ENCODE data around the gene TRIM17.

TRIM17 gene

DNA sequence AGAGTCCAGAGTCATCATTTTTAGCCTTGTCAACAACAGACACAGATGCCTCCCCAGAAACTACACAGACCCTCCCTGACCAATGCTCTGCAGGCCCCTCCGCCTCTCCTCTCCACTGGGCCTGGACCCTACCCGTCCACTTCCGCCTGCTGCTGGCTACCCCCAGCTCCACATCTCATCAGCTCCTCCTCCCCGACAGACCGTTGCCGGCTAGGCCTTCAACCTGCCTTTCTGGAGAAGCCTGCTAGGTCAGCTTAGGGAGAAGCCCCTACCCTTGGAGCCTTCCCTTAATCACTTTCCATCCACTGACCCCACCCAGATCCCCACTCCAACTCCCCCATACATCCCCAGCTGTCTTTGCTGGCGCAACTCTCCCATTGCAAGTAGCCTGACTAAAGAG, 1.4 kb downstream of the TRIM17 start:
- no peak for DNase-seq

DNA sequence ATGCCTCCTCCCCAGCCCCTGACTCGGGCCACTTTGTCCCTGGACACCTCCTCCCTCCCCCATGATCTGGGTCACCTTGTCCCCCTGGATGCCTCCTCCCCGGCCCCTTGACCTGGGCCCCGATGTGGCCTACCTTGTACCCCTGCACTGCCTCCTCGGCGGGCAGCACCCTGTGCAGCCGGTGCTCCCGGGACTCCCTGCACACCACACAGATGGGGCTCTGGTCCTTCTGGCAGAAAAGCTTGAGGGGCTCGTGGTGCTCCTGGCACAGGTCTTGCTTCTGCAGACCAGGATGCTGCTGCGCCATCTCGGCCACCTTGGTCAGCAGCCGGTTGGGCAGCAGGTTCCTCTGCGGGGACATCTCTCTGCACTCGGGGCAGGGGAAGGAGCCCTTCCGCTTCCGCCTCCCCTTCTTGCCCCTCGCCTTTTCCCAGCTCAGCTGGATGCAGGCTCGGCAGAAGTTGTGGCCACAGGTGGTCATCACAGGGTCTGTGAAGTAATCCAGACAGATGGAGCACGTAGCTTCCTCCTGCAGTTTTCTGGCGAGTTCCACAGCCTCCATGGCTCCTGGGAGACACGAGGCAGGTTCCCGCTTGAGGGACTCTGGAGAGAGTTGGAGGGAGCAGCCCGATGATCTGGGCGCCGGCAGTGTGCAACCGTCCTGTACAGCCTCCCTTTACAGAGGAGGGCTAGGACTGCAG, 2.0 kb downstream of the TRIM17 start:
- no peak for DNase-seq

DNA sequence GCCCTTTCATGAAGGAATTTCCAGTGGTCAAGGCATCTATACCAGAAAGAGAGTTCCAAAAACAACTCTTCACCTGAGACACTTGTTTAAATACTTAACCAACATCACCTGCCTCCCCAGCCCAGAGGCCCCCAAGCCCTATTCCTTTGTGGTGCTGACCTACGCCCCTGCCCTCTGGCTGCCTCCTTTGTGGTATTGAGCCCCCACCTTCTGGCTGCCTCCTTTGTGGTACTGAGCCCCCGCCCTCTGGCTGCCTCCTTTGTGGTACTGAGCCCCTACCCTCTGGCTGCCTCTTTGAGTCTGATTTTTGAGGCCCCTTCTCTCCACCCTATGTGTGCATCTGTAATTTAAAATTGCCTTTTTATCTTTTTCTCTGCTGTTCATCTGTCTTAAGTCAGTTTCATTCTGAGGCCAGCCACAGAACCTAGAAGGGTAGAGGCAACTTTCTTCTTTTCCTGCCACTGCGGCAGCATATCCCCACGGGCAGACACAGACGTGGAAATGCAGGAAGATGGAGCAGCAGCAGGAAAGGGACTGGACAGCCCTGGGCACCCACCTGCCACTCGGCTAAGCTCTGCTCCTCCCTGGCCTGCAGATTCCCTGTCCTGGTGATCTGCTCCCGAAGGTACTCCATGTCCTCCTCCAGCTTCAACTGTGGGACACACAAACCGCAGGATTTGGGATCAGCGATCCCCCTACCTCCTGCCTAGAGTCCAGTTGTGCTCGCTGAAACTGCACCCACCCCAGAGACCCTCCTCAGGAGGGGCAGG, 3.2 kb downstream of the TRIM17 start:
- DNase-seq: no peak

DNA sequence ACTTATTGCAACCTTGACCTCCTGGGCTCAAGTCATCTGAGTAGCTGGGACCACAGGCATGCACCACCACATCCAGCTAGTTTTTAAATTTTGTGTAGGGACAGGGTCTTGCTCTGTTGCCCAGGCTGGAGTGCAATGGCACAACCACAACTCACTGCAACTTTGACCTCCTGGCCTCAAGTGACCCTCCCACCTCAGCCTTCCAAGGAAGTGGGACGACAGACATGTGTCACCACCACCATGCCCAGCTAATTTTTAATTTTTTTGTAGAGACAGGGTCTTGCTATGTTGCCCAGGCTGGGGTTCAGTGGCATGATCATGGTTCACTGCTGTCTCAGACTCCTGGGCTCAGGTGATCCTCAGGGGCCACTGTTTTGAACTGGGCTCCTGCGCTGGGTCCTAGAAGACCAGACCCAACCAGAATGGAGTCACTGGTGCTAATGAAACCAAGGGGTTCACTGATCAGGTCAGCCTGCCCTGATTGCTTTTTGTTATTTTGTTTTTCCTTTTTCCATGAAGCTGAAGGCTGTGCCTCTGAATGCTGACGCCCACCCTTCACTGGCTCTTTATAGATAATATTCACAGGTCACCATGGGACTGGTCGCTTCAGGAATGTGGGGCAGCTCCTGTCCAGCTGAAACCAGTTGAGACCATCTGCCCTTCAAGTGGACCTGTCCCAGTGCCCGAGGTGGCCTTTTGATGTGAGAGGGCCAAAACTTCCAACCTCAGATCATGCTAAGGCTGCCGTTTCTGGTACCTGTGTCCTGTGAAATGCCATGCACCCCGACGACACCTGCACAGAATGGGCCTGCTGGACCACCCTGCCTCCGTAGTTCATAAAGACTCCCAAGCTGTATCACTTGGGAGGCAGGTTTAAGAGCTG, 4.9 kb downstream of the TRIM17 start:
- DNase-seq: no peak

DNA sequence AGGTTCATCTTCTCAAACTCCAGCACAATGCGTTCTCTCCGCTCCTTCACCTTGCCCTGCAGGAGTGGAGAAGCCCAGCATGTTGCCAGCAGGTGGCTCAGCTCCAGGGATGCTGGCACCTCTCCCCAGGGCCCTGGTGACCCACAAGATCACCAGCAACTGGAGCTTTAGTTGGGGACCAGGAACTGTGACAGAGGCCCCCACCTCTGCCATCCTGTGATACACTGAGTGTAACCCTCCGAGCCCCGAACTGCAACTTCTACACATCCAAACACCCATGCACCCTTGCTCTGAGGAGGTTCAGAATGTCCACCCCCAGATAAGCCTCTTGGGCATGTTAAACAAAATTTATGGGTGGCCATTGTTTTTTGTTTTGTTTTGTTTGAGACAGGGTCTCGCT, 5.5 kb downstream of the TRIM17 start:
- no peak for DNase-seq

DNA sequence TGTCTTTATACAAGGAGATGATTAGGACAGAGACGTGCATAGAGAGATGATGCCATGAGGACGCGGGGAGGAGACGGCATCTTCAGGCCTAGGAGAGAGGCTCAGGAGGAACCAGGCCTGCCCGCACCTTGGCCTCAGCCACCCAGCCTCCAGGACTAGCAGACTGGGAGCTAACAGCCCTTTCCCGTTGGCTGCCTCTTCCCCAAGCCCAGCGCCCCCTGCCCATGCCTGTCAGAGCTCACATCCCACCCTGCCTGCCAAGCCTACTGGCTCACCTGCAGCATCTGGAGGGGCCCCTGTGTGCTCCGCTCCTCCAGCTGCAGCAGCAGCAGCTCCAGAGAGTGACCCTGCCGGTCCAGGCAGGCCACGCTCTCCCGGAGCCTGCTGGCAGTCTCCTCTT, 6.0 kb downstream of the TRIM17 start:
- no peak for DNase-seq

DNA sequence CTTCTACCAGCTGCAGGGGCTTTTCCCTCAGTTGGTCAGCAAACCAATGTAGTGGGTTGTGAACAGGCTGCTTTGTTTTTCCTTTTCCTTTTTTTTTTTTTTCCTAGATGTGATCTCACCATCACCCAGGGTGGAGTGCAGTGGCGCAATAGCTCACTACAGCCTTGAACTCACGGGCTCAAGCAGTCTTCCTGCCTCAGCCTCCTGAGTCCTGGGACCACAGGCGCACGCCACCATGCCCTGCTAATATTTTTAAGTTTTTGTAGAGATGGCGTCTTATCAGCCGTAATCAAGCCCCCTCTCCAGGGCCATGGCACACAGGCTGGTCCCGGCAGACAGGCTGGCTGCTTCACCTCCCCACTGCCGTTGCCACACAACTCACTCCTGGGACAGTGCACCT, 6.6 kb downstream of the TRIM17 start:
- DNase-seq: no peak

DNA sequence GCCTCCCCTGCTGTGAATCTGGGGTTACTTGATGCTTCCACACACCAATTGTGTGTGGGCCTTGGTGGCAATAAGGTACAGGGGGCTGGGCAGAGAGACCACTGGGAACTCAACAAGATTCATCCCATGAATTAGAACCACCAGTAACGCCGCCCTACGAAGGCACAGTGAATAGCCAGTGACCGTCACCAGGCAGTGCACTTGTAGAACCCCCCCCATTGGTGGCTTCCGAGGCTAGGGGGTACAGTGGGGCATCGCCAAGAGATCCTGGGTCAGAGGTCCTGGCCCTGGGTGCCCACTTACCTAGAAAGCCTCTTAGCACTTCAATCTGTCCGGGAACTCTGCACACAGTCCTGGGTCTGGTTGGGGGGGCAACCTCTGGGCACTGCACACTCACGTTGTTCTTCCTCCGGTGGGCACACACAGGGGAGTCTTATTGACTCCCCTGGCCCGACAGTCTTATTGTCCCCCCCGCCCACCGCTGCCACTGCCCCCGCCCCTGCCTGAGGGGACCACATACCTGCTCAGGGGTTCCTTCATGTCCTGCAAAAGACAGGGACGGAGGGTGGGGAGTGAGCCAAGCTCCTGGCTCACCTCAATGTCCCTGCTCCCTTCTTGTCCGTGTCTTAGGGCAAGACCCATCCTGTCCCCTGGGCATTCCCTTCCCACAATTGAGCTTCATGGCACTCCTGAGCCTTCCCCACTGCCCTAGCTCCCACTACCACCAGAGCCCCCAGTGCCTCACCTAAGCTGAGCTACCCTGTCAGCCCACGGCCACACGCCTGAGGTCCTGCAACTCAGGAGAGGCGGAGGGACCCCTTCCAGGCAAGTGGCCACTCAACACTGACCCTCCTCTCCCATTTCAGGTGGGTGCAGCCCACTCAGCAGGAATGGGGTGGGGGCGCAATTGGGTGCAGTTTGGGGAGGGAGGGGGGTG, 7.5 kb downstream of the TRIM17 start:
- DNase-seq: no peak

DNA sequence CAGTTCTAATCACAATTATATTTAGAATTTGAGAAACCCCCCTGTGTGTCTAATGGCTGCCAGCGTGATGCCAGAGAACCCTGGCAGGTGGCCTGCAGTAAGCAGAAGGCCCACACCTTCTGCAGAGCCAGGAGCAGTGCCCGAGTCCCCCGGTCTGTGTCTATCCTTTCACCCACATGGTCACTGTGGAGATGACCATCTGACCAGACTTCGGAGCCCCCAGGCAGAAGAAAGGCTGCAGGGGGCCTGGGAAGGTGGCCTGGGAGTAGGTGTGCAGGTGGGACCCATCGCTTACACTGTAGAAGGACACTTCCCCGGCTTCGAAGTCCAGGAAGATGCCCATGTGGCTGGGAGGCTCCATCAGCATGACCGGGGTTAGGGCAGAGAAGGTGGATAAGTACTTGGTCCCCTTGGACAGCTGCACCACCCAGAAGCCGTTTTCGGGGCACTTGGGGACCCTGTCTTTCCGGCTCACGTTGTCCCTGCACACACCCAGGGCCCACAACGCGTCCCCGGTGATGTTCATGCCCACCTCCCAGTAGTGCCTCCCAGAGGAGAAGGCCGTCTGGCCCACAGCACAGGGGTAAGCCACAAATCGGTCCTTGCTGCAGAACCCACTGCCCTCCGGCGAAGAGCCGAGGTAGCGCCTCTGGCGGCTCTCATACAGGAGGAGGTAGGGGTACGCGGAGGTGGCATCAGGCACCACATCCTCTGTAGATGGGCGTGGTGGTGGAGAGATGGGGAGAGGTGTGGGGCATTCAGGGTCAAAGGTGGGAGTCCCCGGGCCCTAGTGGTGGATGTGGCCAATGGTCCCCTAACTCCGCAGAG, 8.4 kb downstream of the TRIM17 start:
- no peak for DNase-seq

DNA sequence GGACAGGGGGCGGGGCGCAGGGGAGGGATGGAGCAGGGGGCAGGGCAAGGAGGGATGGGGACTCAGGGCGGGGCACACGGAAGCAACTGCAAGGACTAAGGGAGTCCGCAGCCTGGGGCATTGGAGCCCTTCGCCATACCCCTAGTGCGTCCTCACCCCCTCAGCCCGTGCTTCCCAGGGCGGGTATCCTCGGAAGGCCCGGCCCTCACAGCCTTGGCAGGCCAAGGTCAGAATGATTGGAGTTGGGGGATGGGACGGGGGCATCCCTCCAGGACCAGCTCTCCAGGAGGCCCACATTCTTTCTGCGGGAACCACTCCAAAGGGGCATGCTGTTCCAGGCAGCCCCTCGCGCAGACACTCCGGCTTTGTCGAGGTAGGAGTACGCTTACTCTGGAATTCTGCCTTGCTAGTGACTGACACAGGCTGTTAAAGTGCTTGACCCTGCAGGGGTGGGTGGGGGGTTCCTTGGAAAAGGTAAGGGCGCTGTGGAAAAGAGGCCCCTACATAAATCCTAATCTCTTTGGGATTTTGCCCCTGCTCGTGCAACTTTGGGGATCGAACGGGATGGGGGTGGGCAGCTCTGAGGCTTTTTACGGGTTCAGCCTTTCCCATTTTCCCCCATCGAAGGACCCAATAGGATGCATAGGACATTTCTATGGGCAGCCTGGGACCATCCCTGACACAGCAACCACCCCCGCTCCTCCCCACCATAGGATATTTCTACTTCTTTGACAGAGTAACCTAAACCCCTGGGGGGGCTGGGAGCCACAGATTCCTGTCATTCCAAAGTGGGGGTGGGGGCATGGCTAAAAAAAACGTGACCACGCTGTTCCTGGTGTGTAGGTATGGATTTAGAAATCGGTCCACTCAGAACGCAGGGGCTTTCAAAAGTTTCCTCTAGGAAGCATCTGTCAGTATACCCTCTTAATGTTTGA, 9.3 kb downstream of the TRIM17 start:
- no peak for DNase-seq

DNA sequence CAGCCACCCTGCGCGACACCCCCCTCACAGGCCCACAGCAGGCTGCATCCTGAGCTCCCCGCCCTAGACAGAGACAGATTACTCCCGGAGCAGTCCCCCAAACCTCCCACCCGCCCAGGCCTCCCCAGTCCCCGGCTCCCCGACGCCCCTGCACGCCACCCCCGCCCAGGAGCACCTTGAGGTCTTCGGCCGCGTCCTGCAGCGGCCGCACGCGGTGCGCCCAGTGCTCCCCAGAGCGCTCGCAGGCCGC, 10.8 kb downstream of the TRIM17 start:
- no peak for DNase-seq

DNA sequence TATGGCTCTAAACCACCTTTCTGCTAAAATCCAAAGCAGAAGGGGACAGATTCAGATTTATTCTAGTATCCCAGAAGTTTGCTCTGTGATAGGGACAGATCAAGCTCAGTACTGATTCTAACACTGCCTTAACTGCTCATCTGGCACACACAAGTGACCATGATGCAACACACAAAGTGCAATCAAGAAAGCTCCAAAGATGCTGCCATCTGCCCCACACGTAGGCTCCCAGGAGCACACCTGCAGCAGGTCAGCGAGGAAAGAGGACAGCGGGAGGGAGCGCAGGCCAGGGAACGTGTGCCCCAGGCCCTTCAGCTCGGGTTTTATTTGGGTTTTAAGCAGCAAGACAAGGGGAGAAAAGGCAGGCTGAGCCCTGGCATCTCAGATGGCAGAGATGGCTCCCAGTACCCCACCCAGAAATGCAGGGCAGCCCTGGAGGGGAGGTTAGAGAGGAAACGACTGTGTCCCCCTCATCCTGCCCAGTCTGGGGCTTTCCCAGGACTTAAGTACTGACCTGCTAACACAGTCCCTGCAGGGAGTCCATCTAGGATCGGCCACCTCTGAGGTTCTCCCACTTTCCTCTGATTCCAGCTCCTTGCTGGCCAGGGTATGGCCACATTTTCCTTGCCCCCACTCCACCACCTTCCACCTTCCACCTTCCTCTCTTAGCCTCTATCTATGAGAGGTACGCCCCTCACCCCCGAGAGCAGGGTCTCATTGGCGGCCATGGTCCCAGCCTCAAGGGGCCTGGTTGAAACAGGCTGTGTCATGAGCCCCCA, 11.3 kb downstream of the TRIM17 start:
- DNase-seq: no peak

DNA sequence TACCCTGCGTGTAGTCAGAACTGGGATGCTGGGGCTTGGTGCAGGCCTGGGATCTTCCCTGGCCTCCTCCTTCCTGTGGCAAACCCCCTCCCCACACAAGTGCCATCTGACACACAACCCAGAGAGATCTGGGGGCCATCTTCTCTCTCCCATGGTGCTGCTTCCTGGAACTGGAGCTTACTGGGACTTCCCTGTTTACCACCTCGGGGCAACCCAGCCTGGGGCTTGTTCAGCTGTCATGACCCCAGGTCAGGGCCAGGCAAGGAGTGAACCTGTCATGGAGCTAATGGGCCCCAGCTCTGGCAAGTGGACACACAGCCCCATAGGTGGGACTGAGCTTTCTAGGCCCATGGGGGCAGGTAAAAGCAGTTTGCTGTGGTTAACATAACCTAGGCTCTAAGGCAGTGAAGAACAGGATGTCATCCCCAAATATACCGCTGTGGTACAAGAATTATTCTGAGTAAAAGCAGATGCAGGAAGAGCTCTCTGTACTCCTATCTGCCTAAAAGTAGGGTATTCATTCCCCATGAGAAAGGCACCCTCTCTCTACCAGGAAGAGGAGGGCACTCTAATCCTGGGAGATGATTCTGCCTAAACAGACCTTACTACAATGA, 12.4 kb downstream of the TRIM17 start:
- no peak for DNase-seq

DNA sequence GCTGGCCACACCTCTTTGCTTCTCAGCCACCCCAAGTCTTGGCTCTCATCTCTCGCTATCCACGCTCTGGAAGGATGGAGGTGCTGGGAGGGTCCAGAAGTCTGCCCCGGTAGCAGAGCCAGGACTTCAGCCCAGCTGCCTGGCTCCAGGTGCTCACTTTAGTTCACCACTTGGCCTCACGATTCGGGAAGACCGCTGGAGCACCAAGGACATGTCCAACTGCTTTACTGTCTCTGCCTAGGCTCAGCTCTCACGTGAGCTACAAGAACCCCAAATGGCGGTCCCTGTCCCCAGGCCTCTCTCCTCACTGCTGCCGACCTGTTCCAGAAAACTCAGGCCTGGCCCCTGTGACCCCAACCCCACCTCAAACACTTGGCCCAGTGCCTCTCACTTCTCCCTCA, 13.4 kb downstream of the TRIM17 start:
- no peak for DNase-seq

DNA sequence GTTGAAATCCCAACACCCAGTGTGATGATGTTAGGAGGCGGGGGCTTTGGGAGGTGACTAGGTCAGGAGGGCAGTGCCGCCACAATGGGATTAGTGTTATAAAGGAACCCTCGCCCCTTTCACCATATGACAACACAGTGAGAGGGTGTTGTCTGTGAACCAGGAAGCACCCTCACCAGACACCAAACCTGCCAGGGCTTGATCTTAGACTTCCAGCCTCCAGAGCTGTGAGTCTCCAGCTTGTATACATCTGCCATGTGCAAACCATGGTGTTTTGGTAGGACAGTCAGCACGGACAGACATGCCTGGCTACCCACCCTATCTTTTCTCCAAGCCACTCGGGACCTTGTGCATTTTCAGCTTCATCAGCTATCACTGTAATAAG, 14.0 kb downstream of the TRIM17 start:
- DNase-seq: no peak

DNA sequence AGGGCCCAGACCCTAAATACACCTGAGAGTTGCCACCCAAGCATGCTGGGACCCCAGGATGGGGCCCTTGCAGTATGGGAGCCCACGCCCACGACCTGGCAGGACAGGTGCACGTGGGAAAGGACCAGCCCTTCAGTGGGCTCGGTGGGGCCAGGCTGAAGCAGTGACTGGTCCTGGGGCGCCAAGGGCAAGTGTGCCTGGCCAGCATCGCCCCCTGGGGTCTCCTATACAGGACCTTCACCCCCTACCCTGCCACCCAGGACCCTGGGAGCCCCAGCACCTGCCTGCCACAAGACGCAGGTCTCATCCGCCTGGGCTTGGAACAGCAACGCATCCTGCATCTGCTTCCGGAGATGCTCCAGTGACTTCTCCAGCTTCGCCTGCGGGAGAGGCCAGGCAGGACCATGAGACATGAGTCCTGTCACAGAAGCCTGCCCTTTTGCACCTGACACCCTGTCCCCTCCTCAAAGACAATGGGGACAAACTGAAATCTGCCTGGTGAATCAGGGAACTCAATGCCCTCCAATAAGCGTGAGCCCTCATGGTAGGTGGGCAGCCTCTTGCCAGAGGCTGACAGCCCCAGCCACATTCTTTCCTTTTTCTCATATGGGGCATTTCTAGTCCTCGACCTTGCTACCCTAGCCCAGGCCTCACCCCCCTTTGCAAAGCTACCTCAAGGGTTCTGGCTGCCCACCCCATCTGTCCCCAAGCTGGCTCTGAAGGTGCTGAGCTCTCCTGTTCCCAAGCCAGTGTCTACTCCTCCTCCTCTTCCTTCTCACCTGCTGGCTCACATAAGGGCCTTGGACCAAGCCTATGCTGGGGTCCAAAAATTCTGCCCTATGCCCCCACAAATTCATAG, 14.7 kb downstream of the TRIM17 start:
- no peak for DNase-seq

DNA sequence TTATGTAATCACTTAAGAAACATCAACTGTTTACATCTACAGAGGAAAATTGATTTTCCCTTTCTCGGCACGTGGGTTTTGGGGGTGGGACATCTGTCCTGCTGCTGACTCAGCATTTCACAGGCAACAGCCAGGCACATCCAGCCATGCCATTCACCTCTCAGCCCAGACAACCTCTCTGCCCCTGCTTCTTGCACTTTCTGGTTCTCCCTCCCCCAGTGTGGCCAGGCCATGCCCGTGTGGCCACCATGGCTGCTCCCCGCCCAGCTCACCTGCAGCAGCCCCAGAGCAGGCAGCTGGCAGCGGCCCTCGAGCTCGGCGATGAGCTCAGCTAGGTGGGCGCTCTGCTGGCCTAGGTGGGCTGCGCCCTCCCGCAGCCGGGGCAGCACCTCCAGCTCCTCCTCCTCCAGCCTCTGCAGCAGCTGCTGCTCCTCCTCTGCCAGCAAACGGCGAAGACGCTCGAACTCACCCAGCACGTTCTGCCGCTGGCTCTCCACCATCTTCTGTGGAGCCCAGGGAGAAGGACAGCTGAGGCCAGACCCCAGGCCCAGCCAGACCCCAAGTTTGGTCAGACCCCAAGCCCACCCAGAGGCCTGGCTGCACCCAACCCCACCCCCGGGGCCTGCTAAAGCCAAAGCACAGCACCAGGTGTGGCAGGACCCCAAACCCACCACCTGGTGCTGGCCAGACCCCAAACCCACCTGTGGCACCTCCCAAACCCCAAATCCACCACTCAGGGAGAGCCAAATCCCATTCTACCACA, 15.8 kb downstream of the TRIM17 start:
- DNase-seq: no peak

DNA sequence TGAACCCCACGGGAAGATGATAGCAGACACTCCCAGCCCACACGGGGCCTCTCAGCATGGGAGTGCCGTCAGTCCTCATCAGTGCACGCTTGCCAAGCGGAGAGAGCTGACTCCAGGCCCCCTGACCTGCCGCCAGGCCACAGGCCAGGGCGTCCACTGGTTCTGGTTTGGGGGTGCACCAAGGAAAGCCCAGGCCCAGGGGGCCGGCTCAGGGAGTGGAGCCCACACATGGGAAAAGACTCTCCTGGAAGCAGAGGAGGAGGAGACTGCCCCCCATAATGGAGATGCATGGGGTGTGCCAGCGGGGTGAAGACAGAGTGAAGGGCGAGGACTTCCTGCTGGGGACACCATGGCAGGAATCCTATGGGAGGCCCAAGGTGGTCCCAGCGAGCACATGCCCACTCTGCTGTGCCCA, 16.4 kb downstream of the TRIM17 start:
- no peak for DNase-seq
